Measurements from ENCODE around the gene AQP11.
"Not testable (repeated sequence)": the region's sequence is repeated elsewhere in the genome, so short reads cannot be mapped to it uniquely, and the experiment has no call there.

AQP11 gene

GRCh38 chr11:77593883-77594282 lies 4.1 kb downstream of the AQP11 start:
- no peak for DNase-seq (ENCODE audit: low spot score)

- DNase-seq (ENCODE audit: low spot score) = no peak
Measured at GRCh38 chr11:77596626-77597025, 6.9 kb downstream of the AQP11 start.

- no peak for DNase-seq (ENCODE audit: low spot score)
Measured at GRCh38 chr11:77598195-77598594, 8.4 kb downstream of the AQP11 start.

- DNase-seq (ENCODE audit: low spot score) = no peak
Measured at GRCh38 chr11:77602381-77603088, 12.8 kb downstream of the AQP11 start.

GRCh38 chr11:77604281-77604680 lies 14.5 kb downstream of the AQP11 start:
- no peak for DNase-seq (ENCODE audit: low spot score)

- DNase-seq (ENCODE audit: low spot score) = no peak
Measured at GRCh38 chr11:77609234-77609633, 19.5 kb downstream of the AQP11 start.

GRCh38 chr11:77611921-77612320 lies 22.2 kb downstream of the AQP11 start:
- no peak for DNase-seq (ENCODE audit: low spot score)

- DNase-seq (ENCODE audit: low spot score) = no peak
Measured at GRCh38 chr11:77617892-77618291, 28.1 kb downstream of the AQP11 start.

- DNase-seq (ENCODE audit: low spot score) = peak; percentile 75
Measured at GRCh38 chr11:77619576-77620198, 29.9 kb downstream of the AQP11 start.

- no peak for DNase-seq (ENCODE audit: low spot score)
Measured at GRCh38 chr11:77630157-77630710, 40.5 kb downstream of the AQP11 start.

GRCh38 chr11:77633926-77634325 lies 44.2 kb downstream of the AQP11 start:
- DNase-seq (ENCODE audit: low spot score) = not testable (repeated sequence)

- DNase-seq (ENCODE audit: low spot score) = no peak
Measured at GRCh38 chr11:77636731-77637344, 47.1 kb downstream of the AQP11 start.

GRCh38 chr11:77637345-77638165 lies 47.8 kb downstream of the AQP11 start, which contains the start of gene CLNS1A:
CLNS1A (minus strand) TSS chr11:77637794; CDS start chr11:77637714, 80 bp downstream.
- DNase-seq (ENCODE audit: low spot score) = peak; percentile 97

GRCh38 chr11:77642228-77642627 lies 52.5 kb downstream of the AQP11 start:
- no peak for DNase-seq (ENCODE audit: low spot score)

- no peak for DNase-seq (ENCODE audit: low spot score)
Measured at GRCh38 chr11:77644887-77645286, 55.1 kb downstream of the AQP11 start.

GRCh38 chr11:77647654-77648305 lies 58.0 kb downstream of the AQP11 start:
- DNase-seq (ENCODE audit: low spot score) = no peak

GRCh38 chr11:77650123-77650522 lies 60.4 kb downstream of the AQP11 start:
- DNase-seq (ENCODE audit: low spot score) = no peak

- no peak for DNase-seq (ENCODE audit: low spot score)
Measured at GRCh38 chr11:77654770-77655434, 65.1 kb downstream of the AQP11 start.

- DNase-seq (ENCODE audit: low spot score) = no peak
Measured at GRCh38 chr11:77656362-77656761, 66.6 kb downstream of the AQP11 start.

- no peak for DNase-seq (ENCODE audit: low spot score)
Measured at GRCh38 chr11:77658213-77659013, 68.7 kb downstream of the AQP11 start.
